NB4 (cell line): ENCODE results near the gene ERVFRD-1.

Experiments used
- DNase-seq: peaks from one replicate; pipeline ENCODE4 v3.0.0; 2010; ENCODE audit warnings: low read depth
- H3K4me3 ChIP-seq: one replicate; pipeline ENCODE4 v1.5.1; 2011; ENCODE audit warnings: mild to moderate bottlenecking, low read depth, low read length, moderate library complexity
- CTCF ChIP-seq: IDR thresholded peaks from one replicate; pipeline ENCODE4 v1.5.1; 2012; ENCODE audit warnings: low read depth, low read length
- MYC ChIP-seq: IDR thresholded peaks from 2 replicates; pipeline ENCODE4 v1.6.1; 2011; ENCODE audit warnings: low read depth, low read length
- POLR2A ChIP-seq: IDR thresholded peaks from 2 replicates; pipeline ENCODE4 v1.6.1; 2011; ENCODE audit warnings: mild to moderate bottlenecking; ENCODE audit not compliant: insufficient read length; ENCODE audit errors: extremely low read depth
- TF ChIP-seq, protein P1 (sequence below): IDR thresholded peaks from 2 replicates; pipeline ENCODE4 v1.6.1; 2011; ENCODE audit warnings: low read depth, low read length

The ERVFRD-1 gene

DNA sequence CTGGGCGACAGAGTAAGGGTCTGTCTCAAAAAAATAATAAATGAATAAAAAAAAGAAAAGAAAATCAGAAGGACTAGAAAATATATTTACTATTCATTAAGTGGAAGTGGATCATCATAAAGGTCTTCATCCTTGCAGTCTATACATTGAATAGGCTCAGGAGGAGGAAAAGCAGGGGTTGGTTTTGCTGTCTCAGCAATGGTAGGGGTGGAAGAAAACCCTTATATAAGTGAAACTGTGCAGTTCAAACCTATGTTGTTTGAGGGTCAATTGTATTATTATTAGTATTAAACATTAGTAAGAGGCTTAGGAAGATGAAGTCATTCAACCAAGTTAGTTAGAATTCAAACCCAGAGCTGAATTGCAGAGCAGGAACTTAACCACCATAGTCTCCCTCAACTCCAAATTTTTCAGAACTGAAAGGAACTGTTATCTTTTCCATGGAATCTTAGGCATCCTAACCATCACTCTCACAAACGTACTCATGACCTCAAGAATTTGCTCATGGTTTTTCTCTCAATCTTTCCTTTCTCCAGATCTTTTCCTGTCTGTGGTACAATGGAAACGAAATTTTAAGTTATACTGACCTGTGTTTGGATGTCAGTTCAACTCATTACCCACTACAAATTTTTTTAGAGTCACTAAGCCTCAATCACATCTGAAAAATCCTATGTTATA is 25.6 kb downstream of the ERVFRD-1 start:
- no peak for TF ChIP-seq MYC
- TF ChIP-seq POLR2A: no peak
- no peak for TF ChIP-seq CTCF
- TF ChIP-seq, protein P1, sequence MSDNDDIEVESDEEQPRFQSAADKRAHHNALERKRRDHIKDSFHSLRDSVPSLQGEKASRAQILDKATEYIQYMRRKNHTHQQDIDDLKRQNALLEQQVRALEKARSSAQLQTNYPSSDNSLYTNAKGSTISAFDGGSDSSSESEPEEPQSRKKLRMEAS: no peak
- H3K4me3 ChIP-seq: no peak overlapping the region
- DNase-seq: no peak

DNA sequence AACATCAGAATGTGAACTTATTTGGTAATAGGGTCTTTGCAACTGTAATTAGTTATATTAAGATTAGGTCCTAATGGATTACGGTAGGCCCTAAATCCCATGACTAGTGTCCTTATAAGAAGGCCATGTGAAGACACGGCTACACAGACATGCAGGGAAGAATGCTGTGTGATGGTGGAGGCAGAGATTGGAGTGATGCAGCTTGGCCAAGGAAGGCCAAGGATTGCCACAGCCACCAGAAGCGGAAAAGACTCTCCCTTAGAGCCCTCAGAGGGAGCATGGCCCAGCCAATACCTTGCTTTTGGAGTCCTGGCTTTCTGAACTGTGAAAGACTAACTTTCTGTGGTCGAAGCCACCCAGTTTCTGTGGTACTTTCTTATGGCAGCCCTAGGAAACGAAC is 27.6 kb downstream of the ERVFRD-1 start:
- no peak overlapping the region for H3K4me3 ChIP-seq
- no peak for DNase-seq
- TF ChIP-seq MYC (no peak), POLR2A (no peak), CTCF (no peak)
- TF ChIP-seq, protein P1: no peak

DNA sequence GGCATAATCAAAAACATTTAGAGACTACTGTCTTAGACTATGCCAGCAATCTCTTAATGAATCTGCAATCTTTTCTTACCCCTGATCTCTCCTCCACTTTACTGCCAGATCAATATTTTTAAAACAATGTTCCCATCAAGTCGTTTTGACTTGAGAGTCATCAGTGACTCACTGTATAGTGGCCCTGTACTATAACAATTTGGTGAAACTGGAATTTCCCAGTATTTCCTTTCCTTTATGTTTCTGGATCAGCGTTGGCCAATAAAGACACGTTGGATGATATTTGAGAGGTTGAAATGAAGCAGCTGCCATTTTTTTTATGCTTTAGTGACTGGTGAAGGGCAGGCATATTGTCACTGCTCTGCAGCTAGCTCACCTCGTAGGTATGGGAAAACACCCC is 28.0 kb downstream of the ERVFRD-1 start:
- TF ChIP-seq MYC (no peak), CTCF (no peak)
- DNase-seq: no peak
- no peak overlapping the region for H3K4me3 ChIP-seq

DNA sequence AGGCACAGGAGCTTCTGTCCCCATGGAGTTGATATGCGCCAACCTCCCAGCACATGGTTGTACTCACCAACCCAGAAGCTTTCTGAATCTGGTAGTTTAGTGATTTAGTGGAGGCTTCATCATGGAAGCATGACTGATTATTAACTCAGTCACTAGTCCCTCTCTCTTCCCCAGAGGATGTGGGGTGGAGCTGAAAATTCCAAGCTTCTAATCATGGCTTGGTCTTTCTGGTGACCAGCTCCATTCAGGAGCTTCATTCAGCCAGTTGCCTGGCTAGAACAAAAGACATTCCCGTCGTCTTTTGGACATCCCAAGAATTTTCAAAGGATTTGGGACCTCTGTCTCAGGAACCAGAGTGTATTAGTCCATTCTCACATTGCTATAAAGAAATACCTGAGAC is 31.2 kb downstream of the ERVFRD-1 start:
- no peak for DNase-seq
- no peak overlapping the region for H3K4me3 ChIP-seq
- TF ChIP-seq, protein P1: no peak

GRCh38 chr6:11078266-11078665 is 33.3 kb downstream of the ERVFRD-1 start:
- H3K4me3 ChIP-seq: no peak overlapping the region
- no peak for DNase-seq
- TF ChIP-seq CTCF (no peak), MYC (no peak), POLR2A (no peak)
- TF ChIP-seq, protein P1: no peak

- no peak for DNase-seq
- no peak overlapping the region for H3K4me3 ChIP-seq
- TF ChIP-seq CTCF (no peak), POLR2A (no peak)
Observed at GRCh38 chr6:11076540-11076939, 35.0 kb downstream of the ERVFRD-1 start.
